ENCODE results near the gene SLC30A3. TPM values are rescaled to one million over a fixed set of nuclear protein-coding genes. Genes with fewer than 3 reads are reported as not detected.

SLC30A3 gene
- total and polyA plus RNA-seq, 8 donors: not detected

DNA sequence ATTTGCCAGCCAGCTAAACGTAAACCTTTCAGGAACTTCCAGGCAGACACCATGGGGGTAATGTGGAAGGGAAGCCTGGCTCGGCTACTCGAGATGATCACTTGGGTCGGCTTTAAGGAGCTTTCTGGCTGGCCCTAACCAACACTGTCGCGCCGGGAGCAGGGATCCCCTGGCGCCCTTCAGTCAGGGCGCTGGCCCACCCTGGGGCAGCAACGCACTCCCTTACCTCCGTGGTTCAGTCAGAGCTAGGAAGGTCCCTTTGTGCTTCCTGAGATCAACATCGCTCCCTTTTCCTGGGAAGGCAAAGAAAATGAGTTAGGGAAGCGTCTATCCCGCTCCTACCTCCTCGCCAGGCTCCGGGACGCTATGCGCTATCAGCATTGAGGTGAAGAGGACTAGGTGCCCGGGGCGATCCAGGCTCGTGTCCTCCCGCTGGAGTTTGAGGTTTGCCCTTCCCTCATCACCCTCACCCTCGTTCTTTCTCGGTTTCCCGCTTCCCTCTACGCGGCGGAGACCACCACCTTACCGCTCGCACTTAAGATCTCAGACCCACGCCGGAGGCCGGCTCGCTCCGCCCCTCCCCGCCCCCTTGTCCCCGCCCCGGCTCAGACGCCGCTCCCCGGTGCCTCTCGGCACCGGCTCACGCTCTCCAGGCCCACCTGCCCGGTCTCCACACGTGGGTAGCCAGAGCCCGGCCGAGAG is 51.5 kb downstream of the SLC30A3 start:
- TF ChIP-seq, protein P1, sequence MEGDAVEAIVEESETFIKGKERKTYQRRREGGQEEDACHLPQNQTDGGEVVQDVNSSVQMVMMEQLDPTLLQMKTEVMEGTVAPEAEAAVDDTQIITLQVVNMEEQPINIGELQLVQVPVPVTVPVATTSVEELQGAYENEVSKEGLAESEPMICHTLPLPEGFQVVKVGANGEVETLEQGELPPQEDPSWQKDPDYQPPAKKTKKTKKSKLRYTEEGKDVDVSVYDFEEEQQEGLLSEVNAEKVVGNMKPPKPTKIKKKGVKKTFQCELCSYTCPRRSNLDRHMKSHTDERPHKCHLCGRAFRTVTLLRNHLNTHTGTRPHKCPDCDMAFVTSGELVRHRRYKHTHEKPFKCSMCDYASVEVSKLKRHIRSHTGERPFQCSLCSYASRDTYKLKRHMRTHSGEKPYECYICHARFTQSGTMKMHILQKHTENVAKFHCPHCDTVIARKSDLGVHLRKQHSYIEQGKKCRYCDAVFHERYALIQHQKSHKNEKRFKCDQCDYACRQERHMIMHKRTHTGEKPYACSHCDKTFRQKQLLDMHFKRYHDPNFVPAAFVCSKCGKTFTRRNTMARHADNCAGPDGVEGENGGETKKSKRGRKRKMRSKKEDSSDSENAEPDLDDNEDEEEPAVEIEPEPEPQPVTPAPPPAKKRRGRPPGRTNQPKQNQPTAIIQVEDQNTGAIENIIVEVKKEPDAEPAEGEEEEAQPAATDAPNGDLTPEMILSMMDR (IDR thresholded peaks at IDR 0.05): no peak
- no peak for TF ChIP-seq POLR2A (IDR thresholded peaks at IDR 0.05)
- TF ChIP-seq POLR2AphosphoS5 (IDR thresholded peaks at IDR 0.05): no peak
- no peak for TF ChIP-seq EP300 (IDR thresholded peaks at IDR 0.05)
- peaks cover 11 to 49% (median 34%) of the 10 kb centered on the region in 4 donors for H3K36me3 ChIP-seq
- intact Hi-C loops (cut with DNase I; ENCODE audit: low total_unique reads): no loop called here
- 2 to 4% (median 3%) methylated on average over 40 to 48 of the region's 48 CpGs for WGBS, 5 donors
- H3K9me3 ChIP-seq: no peaks in the 10 kb centered on the region
- peak overlapping the region; percentile 65 to 96 (median 86) for H3K4me3 ChIP-seq
- peak in 1 of 2 donors; percentile 79 for DNase-seq
- no peaks in the 10 kb centered on the region for H3K27me3 ChIP-seq
- H3K4me1 ChIP-seq: peaks cover 10 to 34% (median 23%) of the 10 kb centered on the region in 4 donors
- H3K27ac ChIP-seq: peak overlapping the region; percentile 91 to 98 (median 95)

- no peaks in the 10 kb centered on the region for H3K9me3 ChIP-seq
- H3K4me1 ChIP-seq: peaks cover 10 to 33% (median 23%) of the 10 kb centered on the region in 4 donors
- H3K36me3 ChIP-seq: peaks cover 17 to 55% (median 46%) of the 10 kb centered on the region in 4 donors
- WGBS, 5 donors: 80 to 94% (median 91%) methylated on average over 6 of the region's 6 CpGs
- H3K27me3 ChIP-seq: no peaks in the 10 kb centered on the region
- intact Hi-C loops (cut with DNase I; ENCODE audit: low total_unique reads): no loop called here
- peak in 1 of 2 donors; percentile 21 for DNase-seq
- no peak for TF ChIP-seq EP300 (IDR thresholded peaks at IDR 0.05)
- TF ChIP-seq POLR2A (IDR thresholded peaks at IDR 0.05): no peak
- TF ChIP-seq, protein P1 (IDR thresholded peaks at IDR 0.05): no peak
- no peak for TF ChIP-seq POLR2AphosphoS5 (IDR thresholded peaks at IDR 0.05)
- H3K27ac ChIP-seq: no peak overlapping the region
- no peak overlapping the region for H3K4me3 ChIP-seq
These were observed 53.0 kb downstream of the SLC30A3 start for GRCh38 chr2:27209621-27210401.

DNA sequence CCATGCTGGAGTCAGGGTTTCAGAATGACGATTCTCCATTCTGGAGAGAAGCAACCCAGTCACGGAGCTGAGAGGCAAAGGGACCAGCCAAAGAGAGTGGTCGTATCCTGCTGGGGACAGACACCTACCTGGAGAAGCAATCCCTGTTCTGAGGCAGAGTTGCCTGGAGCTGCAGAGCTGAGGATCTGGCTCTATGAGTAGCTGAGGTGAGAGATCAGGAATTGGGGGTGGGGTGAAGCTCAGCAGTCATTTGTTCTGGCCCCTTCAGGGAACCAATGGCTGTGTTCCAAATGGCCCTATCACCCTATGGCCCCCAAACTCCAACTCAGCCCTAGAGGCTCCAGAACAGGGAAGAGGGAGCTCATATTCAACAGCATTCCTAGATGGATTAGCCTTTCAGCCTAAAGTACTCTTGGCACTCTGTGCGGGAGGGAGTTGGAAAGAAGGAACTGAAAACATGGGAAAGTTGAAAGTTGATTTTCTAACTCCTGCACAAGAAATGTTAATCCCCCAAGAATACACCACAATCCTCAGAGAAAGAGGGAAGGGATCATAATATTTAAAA is 54.3 kb downstream of the SLC30A3 start:
- peaks cover 8 to 27% (median 20%) of the 10 kb centered on the region in 4 donors for H3K4me1 ChIP-seq
- intact Hi-C loops (cut with DNase I; ENCODE audit: low total_unique reads): no loop called here
- no peak overlapping the region for H3K4me3 ChIP-seq
- H3K27me3 ChIP-seq: no peaks in the 10 kb centered on the region
- H3K9me3 ChIP-seq: no peaks in the 10 kb centered on the region
- no peak overlapping the region for H3K27ac ChIP-seq
- H3K36me3 ChIP-seq: peaks cover 30 to 64% (median 59%) of the 10 kb centered on the region in 4 donors
- WGBS, 5 donors: 89 to 98% (median 92%) methylated on average over 4 of the region's 4 CpGs
- TF ChIP-seq POLR2A (IDR thresholded peaks at IDR 0.05): no peak
- no peak for TF ChIP-seq EP300 (IDR thresholded peaks at IDR 0.05)
- TF ChIP-seq POLR2AphosphoS5 (IDR thresholded peaks at IDR 0.05): no peak
- TF ChIP-seq, protein P1 (IDR thresholded peaks at IDR 0.05): no peak
- no peak for DNase-seq

DNA sequence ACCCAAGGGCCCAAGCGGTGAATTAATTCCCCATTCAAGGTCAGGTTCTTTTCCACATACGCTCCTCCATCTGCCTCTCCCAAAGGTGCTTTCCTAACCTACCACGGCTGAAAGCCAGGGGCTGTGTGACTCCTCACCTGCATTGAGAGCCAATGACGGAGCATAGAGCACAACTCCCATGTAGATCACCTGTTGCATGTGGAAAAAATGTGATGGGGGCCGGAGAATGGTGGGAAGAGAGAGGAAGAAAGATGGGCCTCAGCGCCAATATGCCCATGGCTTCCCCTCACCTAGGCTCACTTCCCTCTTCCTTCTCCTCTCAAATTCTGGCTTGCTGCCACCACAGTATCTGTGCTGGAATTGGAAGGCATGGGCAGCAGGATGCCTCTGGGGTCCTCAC is 56.5 kb downstream of the SLC30A3 start:
- Histone ChIP-seq H3K27ac (no peak overlapping the region), H3K36me3 (peaks cover 41 to 86% (median 80%) of the 10 kb centered on the region in 4 donors), H3K4me1 (peaks cover 0 to 16% (median 8%) of the 10 kb centered on the region in 4 donors), H3K9me3 (no peaks in the 10 kb centered on the region), H3K4me3 (no peak overlapping the region), H3K27me3 (no peaks in the 10 kb centered on the region)
- DNase-seq: no peak
- intact Hi-C loops (cut with DNase I; ENCODE audit: low total_unique reads): no loop called here
- 91 to 97% (median 95%) methylated on average over 6 of the region's 6 CpGs for WGBS, 5 donors
- TF ChIP-seq POLR2A (IDR thresholded peaks at IDR 0.05): no peak

Data from stomach (tissue), 9 donors.